ENCODE results near the gene AGTPBP1. TPM values are rescaled to one million over a fixed set of nuclear protein-coding genes. Genes with fewer than 3 reads are reported as not detected.
A peak's percentile ranks its signal among the peaks of the same experiment; 100 is the strongest.

The AGTPBP1 gene
- total and polyA plus RNA-seq, 8 donors = 24.0 to 44.0 (median 26.6) TPM

- TF ChIP-seq CTCF (IDR thresholded peaks at IDR 0.05) = no peak
- intact Hi-C loops (cut with DNase I) = no loop called here
- no peak for DNase-seq
- peaks cover 0 to 18% of the 10 kb centered on the region in 2 donors for H3K4me1 ChIP-seq
- ATAC-seq = no peak
- H3K27me3 ChIP-seq = peaks cover 0 to 37% of the 10 kb centered on the region in 2 donors
- no peak overlapping the region for H3K27ac ChIP-seq
- H3K36me3 ChIP-seq = no peaks in the 10 kb centered on the region
- no peak overlapping the region for H3K4me3 ChIP-seq
- no peaks in the 10 kb centered on the region for H3K9me3 ChIP-seq
Observed at GRCh38 chr9:85524531-85524930, 217.2 kb downstream of the AGTPBP1 start.

- intact Hi-C loops (cut with DNase I) = no loop called here
- Histone ChIP-seq H3K27me3 (peaks cover 0 to 37% of the 10 kb centered on the region in 2 donors), H3K36me3 (no peaks in the 10 kb centered on the region), H3K4me1 (peaks cover 0 to 18% of the 10 kb centered on the region in 2 donors), H3K4me3 (no peak overlapping the region), H3K27ac (peak overlapping the region in 1 of 2 donors; percentile 57), H3K9me3 (no peaks in the 10 kb centered on the region)
- ATAC-seq (no peak), DNase-seq (no peak)
- TF ChIP-seq CTCF (IDR thresholded peaks at IDR 0.05) = no peak
Observed at GRCh38 chr9:85523202-85523601, 218.6 kb downstream of the AGTPBP1 start.

- peak overlapping the region; percentile 31 to 36 for H3K4me3 ChIP-seq
- H3K4me1 ChIP-seq = peaks cover 0 to 18% of the 10 kb centered on the region in 2 donors
- intact Hi-C loops (cut with DNase I) = no loop called here
- H3K27me3 ChIP-seq = peaks cover 0 to 37% of the 10 kb centered on the region in 2 donors
- H3K9me3 ChIP-seq = no peaks in the 10 kb centered on the region
- ATAC-seq (peak; percentile 91), DNase-seq (peak; percentile 42 to 94 (median 63))
- peak overlapping the region; percentile 39 to 57 for H3K27ac ChIP-seq
- H3K36me3 ChIP-seq = no peaks in the 10 kb centered on the region
- TF ChIP-seq CTCF (IDR thresholded peaks at IDR 0.05) = no peak
Observed at GRCh38 chr9:85522459-85523092, 219.2 kb downstream of the AGTPBP1 start.

GRCh38 chr9:85521371-85522197 lies 220.2 kb downstream of the AGTPBP1 start:
- ATAC-seq = no peak
- H3K4me3 ChIP-seq = no peak overlapping the region
- H3K36me3 ChIP-seq = no peaks in the 10 kb centered on the region
- H3K27me3 ChIP-seq = peaks cover 0 to 37% of the 10 kb centered on the region in 2 donors
- no peaks in the 10 kb centered on the region for H3K9me3 ChIP-seq
- TF ChIP-seq CTCF (IDR thresholded peaks at IDR 0.05) = no peak
- no peak overlapping the region for H3K27ac ChIP-seq
- peaks cover 0 to 18% of the 10 kb centered on the region in 2 donors for H3K4me1 ChIP-seq
- intact Hi-C loops (cut with DNase I) = no loop called here
- peak in 1 of 4 donors; percentile 70 for DNase-seq

- H3K4me3 ChIP-seq = no peak overlapping the region
- ATAC-seq (peak; percentile 45), DNase-seq (no peak)
- H3K4me1 ChIP-seq = peaks cover 0 to under 1% of the 10 kb centered on the region in 2 donors
- H3K27ac ChIP-seq = no peak overlapping the region
- no peak for TF ChIP-seq CTCF (IDR thresholded peaks at IDR 0.05)
- H3K9me3 ChIP-seq = no peaks in the 10 kb centered on the region
- H3K27me3 ChIP-seq = peaks cover 0 to 11% of the 10 kb centered on the region in 2 donors
- intact Hi-C loops (cut with DNase I) = no loop called here
- H3K36me3 ChIP-seq = no peaks in the 10 kb centered on the region
Observed at GRCh38 chr9:85516976-85517637, 224.6 kb downstream of the AGTPBP1 start.
